ENCODE results near the gene CUBN.

The CUBN gene

DNA sequence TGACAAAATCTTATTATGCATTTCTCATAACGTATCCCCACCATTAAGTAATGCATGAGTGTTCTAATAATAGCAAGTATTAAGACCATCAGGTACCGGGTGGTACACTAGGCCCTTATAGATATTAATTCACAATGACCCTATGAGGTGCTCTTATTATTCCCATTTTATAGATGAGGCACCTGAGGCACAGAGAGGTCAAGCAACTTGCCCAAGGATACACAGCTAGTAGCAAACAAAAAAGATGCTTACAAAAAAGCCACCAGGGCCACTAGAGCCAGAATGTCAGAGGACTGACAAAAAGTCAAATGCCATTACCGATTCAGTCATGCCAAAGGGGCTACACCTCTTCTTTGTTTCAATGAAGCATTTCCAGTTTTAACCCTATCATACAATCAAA is 318.3 kb downstream of the CUBN start:
- no peak for DNase-seq

DNA sequence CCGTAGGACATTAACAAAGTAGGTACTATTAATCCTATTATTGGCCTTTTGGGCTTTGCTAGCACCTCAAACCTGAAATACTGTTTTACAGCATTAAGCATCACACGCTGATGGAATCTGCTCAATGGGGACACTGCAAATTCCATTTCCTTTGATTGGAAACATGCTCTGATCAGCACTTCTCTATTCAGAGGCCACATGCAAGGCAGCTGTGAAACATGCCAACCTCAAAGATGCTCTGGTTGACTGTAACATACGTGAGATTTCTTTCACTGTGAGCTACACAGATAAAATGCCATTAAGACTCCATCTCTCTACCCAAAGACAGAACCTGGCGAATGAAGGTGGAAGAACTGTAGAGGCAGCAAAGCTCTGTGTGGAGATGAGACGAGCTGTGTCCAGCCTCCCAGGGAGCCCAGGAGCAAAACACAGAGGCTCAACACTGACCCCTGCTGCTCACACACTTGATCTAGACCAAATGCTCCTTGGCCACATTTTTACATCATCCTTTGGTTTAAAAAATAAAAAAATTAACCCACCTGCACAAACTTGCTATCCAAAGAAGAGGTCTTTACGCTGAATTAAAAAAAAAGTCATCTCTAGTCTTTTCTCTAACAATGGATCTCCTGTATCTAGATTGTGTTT is 320.4 kb downstream of the CUBN start:
- peak; percentile 45 for DNase-seq

DNA sequence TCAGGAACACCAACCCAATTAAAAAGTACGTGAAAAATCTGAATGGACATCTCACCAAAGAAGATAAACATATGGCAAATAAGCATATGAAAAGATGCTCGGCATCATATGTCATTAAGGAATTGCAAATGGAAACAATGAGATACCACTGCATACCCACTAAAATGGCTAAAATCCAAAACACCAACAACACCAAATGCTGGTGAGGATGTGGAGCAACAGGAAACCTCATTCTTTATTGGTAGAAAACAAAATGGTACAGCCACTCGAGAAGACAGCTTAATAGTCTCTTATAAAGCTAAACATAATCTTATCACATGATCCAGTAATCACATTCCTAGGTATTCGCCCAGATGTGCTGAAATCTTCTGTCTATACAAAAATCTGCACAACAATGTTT is 325.5 kb downstream of the CUBN start:
- no peak for DNase-seq

DNA sequence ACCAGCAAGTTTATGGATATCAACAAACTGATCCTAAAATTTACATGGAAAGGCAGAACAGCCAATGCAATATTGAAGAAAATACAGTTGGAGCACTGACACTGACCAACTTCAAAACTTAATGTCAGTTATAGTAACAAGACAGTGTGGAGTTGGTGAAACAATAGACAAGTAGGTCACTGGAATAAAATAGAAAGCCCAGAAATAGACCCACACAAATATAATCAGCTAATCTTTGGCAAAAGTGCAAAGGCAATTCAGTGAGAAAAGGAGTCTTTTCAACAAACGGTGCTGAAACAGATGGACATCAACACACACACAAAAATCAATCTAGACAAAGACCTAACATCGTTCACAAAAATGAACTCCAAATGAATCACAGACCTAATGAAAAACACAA is 326.1 kb downstream of the CUBN start:
- no peak for DNase-seq

DNA sequence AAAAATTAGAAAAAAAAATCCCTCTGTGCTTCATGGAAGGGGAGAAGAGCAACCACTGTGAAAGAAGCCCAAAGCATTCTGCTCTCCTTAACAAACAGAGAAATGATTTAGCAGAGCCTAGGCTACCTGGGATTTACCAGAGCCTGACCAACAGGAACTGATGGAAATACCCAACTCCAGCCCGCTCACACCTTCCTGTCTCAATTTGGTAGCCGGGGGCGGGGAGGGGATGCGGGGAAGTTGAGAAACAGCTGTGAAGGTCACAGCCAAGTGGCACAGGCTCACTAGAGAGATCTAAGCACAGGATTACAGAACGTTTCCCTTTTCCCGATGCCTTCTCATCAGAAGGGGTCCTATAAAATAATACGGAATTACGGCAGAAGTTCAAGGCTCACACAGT is 330.0 kb downstream of the CUBN start:
- DNase-seq, result no peak

DNA sequence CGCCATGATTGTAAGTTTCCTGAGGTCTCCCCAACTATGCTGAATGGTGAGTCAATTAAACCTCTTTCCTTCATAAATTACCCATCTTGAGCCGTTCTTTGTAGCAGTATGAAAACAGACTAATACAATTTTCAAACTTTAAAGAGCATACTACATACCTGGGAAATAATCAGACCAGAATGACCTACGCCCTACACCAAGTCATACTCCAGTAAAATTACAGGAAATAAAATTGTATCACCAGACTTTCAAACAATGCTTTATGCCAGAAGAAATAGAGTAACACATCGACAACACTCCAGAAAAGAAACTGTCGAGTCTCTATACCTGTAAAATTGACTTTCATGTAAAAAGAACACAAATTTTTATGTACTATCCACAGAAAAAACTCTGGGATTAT is 331.0 kb downstream of the CUBN start:
- no peak for DNase-seq

DNA sequence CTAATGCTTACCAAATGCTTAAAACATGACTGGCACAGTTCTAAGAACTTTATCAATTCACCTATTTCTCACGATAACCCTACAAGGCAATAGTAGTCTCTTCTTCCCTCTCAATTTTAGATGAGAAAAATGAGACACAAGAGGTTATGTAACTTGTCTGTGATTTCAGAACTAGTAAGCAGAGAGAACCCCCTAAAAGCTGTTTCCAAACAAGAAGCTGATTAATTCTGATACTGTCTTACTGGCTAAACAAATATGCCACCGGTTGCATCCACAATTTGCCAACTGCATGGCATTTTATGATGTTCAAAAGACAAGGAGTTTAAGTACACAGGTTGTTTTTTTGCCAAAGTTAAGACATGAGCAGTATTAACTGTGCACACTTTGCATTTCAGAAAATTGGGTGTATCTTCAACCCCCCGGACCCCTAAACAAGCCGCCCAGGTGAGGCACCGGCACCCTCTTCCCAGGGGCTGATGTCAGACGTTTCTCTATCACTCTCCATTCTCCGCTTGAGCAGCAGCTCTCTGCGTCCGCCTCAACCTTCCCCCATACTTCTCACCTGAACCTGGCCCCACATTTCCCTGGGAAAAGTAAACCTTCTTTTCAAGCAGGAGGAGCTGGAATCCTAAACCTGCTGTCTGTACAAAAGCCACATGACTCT is 334.1 kb downstream of the CUBN start:
- DNase-seq, result no peak

DNA sequence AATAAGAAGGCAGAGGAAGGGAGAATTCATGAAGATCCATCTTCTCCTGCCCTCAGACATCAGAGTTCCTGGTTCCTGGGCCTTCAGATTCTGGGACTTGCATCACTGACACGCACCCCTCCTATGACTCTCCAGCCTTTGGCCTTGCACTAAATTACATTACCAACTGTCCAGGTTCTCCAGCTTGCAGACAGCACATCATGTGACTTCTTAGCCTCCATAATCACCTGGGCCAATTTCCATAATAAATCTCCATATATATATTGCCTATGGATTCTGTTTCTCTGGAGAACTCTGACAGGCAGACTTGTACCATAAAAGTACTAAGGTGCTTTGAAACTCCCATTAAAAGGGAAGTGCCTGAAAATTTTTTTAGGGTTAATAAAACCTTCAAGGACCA is 335.6 kb downstream of the CUBN start:
- DNase-seq, result no peak

DNA sequence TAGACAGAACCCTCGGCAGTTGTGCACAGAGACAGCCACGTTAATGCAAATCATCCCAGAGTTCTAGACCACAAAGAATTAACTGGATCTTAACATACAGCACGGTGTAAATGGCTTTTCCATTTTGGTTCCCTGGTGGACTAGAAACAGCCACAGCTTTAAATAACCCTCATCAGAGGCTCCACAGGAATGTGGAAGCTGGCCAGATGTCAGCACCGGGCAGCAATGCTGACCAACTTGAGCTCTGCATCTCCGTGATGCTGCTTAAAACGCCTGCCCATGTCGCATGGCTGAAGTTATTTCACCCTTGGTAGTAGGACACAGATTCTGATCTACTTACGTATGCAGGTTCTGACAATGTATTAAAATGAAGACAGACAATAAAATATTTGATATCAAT is 336.9 kb downstream of the CUBN start:
- no peak for DNase-seq

DNA sequence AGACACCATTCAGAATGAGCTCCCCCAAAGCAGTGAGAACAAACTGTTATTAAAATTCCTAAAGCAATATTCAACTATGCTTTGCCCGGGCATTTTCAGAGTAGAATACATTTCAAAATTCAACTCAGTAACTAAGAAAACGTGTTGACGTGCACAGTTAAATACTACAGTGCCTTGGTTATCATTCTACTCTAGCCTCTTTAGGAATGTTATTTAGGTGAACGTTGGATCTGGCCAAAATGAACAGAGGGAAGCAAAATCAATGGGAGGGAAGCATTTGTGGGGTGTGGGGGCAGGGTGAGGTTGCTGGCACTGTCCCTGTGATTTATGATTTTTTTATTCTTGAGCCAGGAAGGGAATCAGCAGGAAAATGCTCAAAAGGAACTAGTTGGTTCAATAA is 339.8 kb downstream of the CUBN start:
- no peak for DNase-seq

DNA sequence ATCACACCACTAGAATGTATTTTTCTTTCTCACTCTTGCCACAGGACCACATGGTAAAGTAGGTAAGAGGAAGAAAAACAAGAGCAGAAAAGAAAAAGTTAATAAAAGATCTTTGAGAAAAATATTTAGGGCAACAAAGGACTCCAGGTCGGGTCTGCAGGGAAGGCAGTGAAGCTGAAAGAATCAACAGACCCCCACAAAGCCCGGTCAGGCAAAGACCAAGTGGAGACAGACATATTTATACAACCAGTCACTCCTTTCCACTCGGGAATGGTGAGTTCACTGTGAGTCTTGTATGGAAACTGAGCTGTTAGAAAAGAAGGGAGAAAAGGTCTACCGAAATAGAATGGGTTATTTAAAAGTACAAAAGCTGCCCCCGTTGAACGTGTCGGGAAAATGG is 340.4 kb downstream of the CUBN start:
- DNase-seq, result no peak

DNA sequence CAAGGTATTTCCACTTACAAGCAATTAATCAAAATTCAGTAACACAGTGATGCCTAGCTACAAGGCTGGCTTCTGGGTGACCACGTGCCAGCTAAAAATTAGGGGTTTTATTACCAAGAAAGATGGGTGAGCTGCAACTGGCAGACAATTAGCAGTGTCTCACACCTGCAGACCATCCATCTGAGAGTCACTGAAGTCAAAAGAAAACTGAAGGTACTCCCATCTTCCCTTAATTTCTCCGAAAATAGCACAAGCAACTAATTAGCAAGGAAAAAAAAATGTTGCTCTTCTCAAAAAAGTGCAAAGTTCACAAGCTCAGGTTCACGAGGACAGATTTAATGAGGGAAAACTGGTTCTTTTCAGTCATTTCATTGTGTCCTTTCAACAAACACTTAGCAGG is 340.8 kb downstream of the CUBN start:
- DNase-seq, result no peak

DNA sequence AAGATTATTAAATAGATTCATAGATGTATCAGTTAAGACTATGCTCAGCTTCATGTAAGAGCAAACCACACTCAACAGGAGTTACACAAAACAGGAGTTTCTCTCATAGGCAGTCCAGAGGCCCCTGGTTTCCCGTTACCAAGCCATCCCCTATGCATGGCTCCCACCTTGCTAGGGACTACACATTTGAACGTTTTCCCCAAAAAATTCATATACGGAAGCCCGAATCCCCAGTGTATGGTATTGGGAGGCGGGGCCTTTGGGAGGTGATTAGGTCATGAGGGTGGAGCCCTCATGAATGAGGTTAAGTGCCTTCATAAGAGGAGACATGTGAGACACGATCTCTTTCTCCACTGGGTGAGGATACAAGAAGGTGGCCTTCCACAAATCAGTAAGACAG is 341.5 kb downstream of the CUBN start:
- no peak for DNase-seq

DNA sequence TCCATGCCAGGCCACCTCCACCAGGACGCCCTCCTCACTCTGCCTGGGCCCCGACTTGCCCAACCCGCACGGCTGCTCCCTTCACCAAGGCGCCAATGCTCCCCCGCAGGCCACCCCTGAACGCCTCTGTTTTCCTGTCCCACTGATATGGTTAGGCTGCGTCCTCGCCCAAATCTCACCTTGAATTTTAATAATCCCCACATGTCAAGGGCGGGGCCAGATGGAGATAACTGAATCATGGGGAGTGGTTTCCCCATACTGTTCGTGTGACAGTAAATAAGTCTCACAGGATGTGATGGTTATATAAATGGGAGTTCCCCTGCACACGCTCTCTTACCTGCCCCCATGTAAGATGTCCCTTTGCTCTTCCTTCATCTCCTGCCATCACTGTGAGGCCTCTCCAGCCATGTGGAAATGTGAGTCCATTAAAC is 342.2 kb downstream of the CUBN start:
- DNase-seq, result no peak

DNA sequence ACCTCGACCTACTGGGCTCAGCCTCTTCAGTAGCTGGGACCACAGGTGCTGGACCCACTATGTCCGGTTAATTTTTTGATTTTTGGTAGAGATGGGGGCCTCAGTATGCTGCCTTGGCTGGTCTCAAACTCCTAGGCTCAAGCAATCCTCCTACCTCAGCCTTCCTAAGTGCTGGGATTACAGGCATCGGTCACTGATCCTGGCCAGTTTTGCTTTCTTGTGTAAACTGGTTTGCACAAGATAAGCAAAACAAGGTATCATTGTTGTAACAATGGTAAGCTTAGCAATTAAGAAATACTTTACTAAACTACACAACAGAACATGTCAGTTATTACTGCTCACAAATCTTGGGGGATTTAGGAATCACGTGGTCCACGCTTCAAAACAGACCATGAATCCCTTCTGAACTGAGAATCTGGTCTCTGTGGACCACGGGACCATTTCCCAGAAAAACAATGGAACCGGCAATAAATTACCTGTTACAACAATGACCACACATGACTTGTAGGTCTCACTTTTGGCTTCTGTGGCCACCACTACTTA is 349.2 kb downstream of the CUBN start:
- no peak for DNase-seq

DNA sequence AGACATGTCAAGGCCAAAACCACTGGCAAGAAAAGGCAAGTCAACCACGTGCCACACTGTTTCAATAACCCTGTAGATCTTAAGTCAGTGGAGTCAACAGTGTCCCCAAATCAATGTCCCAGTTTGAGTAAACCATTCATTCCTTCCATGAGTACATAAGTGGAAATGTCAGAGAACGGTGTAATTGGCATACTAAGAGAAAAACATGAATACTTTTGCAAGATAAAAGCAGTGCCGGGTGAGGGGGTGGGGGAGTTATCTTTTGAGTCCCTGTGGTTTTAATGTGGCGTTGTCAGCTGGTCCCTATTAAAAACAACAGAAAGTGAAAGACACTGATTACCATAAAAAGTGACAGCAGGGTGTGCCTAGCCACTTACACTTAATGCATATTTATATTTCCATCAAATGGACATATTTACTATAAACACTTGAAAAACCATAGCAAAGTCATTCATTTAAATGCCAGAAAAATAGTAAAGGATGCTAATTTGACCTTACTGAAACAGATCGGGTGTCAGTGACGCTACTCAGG is 350.2 kb downstream of the CUBN start:
- DNase-seq, result no peak

DNA sequence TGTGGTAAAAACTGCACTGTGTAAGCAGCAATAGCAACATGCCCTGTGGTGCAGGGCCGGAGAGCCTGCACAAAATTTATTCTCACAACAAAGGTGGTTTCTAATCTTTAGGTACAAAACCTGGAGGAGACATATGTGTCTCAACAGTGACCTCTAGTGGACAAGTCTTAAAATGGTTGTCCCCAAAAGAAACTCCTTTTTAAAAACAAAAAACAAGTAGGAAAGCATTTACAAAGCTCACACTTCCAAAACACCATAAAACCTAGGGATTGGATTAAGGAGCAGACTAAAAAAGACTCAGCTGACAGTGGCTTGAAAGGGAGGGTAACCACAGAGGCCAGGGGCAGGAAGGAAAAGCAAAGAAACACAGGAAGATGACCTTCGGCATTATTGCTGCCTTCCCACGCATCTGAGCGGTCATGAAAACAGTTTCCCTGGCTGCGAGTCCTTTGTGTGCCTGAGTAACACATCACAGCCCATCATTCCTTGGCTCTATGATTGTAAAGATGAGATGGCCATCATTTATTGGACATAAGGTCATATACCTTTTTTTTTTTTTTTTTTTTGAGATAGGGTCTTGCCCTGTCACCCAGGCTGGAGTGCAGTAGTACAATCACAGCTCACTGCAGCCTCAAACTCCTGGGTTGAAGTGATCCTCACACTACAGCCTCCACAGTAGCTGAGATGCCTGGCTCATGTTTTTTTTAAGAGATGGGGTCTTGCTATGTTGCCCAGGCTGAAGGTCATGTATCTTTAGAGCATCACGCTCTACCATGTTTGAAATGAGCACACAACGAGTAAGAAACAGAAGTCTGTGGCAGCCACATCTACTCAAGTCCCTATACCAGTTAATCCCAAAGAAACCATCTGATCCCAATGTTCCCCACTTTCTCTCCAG is 351.9 kb downstream of the CUBN start:
- DNase-seq, result peak; percentile 52

DNA sequence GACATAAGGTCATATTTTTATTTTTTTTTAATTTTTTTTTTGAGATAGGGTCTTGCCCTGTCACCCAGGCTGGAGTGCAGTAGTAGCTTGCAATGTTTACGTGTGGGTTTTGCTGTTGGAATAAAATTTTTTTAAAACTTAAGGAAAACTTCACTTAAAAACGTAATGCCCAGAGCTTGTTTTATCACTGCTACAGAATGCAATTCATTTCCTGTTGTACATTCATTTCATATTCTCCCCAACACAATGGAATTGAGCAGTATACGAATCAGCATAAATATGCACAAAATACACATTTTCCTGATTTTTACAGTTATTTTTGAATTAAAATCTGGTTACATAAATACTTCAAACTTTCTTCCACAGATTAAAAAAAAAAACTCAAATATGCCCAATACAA is 352.7 kb downstream of the CUBN start:
- no peak for DNase-seq

All from inflammatory macrophage treated with lipopolysaccharide for 4 hours (primary cell).